Fibroblast of villous mesenchyme (primary cell): ENCODE measurements around the gene ACOXL. TPM values are rescaled to one million over a fixed set of nuclear protein-coding genes. Genes with fewer than 3 reads are reported as not detected.

Source experiments
- DNase-seq: peaks from one replicate; pipeline ENCODE4 v3.0.0-alpha.2; 2010; ENCODE audit warnings: low read depth
- H3K4me3 ChIP-seq: 2 replicates; pipeline ENCODE4 v1.5.1; 2011; ENCODE audit warnings: low read depth, mild to moderate bottlenecking, low read length
- CTCF ChIP-seq: IDR thresholded peaks from 2 replicates; pipeline ENCODE4 v1.5.1; 2012; ENCODE audit warnings: low read depth, mild to moderate bottlenecking, low read length; ENCODE audit not compliant: insufficient read depth
- total RNA-seq: library from RNA; depleted of rRNA; stranded (reverse); fragments of >200 nt; gene quantifications from 2 replicates; pipeline ENCODE4 v1.2.3, GENCODE V29; 2012

Gene ACOXL
- total RNA-seq, 1 donor = not detected

- no peak for DNase-seq
- TF ChIP-seq CTCF = no peak
- no peak overlapping the region for H3K4me3 ChIP-seq
Observed at GRCh38 chr2:110716959-110717645, 15.3 kb upstream of the ACOXL start.

- no peak for TF ChIP-seq CTCF
- H3K4me3 ChIP-seq = no peak overlapping the region
- DNase-seq = no peak
Observed at GRCh38 chr2:110717734-110718133, 14.6 kb upstream of the ACOXL start.

GRCh38 chr2:110718382-110718781 is 14.0 kb upstream of the ACOXL start:
- no peak overlapping the region for H3K4me3 ChIP-seq
- TF ChIP-seq CTCF = no peak
- no peak for DNase-seq

GRCh38 chr2:110718990-110719389 is 13.4 kb upstream of the ACOXL start:
- no peak for TF ChIP-seq CTCF
- DNase-seq = no peak
- no peak overlapping the region for H3K4me3 ChIP-seq

- no peak for TF ChIP-seq CTCF
- H3K4me3 ChIP-seq = no peak overlapping the region
- DNase-seq = no peak
Observed at GRCh38 chr2:110720547-110720946, 11.8 kb upstream of the ACOXL start.

GRCh38 chr2:110724820-110725219 is 7.6 kb upstream of the ACOXL start:
- H3K4me3 ChIP-seq = no peak overlapping the region
- no peak for TF ChIP-seq CTCF
- DNase-seq = no peak

GRCh38 chr2:110725370-110725769 is 7.0 kb upstream of the ACOXL start:
- DNase-seq = no peak
- H3K4me3 ChIP-seq = no peak overlapping the region
- no peak for TF ChIP-seq CTCF
